ENCODE data around the gene EIF2B1. TPM values are rescaled to one million over a fixed set of nuclear protein-coding genes. Genes with fewer than 3 reads are reported as not detected.

Gene EIF2B1
- polyA plus RNA-seq, 12 donors, result 37.6 to 58.3 (median 48.6) TPM; not detected in 1

DNA sequence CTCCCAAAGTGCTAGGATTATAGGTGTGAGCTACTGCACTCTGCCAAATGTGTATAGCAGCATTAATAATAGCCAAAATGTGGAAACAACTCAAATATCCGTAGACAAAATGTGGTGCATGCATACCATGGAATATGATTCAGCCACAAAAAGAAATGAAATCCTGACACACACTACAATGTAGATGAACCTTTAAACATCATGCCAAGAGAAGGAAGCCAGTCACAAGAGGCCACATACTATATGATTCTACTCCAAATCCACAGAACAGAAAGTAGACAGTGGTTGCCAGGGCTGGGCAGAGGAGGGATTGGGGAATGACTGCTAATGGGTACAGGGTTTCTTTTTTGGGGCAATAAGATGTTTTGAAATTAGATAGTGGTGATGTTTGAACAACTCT is 56.9 kb downstream of the EIF2B1 start:
- no peak for DNase-seq

DNA sequence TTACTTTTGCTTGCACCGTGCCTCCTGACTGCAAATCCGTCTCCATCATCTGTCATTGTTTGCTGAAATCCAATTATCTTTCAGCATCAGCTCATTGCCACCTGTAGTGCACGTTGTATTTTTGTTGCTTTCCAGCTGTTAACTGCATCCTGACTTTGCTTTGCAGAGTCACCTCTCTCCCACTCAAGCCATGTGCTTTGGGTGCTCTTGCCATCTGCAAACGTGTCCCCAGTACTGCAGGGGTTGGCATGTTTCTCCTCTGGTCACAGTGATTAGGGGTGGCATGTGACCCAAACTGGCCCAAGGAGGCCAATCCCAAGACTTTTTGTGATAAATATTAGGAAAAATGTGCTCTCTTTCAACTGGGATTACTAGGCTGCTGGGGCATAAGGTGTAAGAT is 59.6 kb downstream of the EIF2B1 start:
- no peak for DNase-seq

DNA sequence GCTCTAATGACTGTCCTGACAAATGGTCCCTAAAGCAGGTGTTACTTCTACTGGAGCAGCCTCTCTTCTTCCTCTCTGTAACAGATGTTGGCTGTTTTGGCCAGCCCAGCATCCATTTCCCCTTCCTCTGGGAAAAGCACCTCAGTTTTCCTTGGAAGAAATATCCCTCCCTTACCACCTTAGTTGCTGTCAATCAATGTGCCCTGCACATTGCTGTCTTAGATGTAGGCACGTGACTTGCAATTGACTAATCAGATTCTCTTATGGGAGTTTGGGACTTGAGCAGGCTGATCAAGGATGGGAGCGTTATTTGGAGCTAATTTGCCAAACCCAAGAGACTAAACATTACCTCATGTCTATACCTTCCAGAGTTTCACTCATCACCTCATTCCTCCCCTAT is 61.1 kb downstream of the EIF2B1 start:
- DNase-seq, result no peak

DNA sequence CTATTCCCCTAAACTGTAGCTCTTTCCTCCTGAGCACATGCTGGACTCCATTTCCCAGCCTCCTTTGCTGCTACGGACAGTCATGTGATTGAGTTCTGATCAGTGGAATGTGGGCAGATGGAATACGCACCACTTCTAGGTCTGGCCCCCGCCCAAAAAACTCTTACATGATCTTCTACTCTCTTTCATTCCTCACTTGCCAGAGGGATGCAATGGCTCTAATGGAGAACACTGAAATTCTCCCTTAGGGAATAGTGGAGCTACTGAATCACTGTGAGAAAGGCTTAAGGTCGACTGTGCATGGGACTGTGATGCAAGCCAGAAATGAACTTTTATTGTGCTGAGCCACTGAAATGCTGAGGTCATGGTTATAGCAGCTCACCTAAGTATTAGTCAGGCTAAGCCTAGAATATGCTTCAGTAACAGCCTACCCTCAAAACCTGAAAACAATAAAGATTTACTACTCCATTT is 62.1 kb downstream of the EIF2B1 start:
- DNase-seq, result no peak

Other genes with a start within 250 kb of the EIF2B1 start
- gene KMT5A, start 249.6 kb downstream of the EIF2B1 start, polyA plus RNA-seq (ENCODE audit: insufficient read length in 12 of 12), result 100 to 1,000 TPM in 1 of 12 donors, 10 to 100 TPM in 11; 28.9 to 136 (median 38.1) TPM
- 1 to 10 TPM in 11 of 12 donors, not detected in 1; 1.1 to 3.2 (median 1.5) TPM for gene RILPL2, start 197.0 kb downstream of the EIF2B1 start, polyA plus RNA-seq (ENCODE audit: insufficient read length in 12 of 12)
- 10 to 100 TPM in 11 of 12 donors, not detected in 1; 23.8 to 43.5 (median 29.8) TPM for gene SNRNP35, start 175.5 kb downstream of the EIF2B1 start, polyA plus RNA-seq (ENCODE audit: insufficient read length in 12 of 12)
- gene RILPL1, start 100.0 kb downstream of the EIF2B1 start, polyA plus RNA-seq (ENCODE audit: insufficient read length in 12 of 12), result 100 to 1,000 TPM in 1 of 12 donors, 10 to 100 TPM in 11; 18.6 to 109 (median 28.3) TPM
- 100 to 1,000 TPM in 11 of 12 donors, not detected in 1; 149 to 217 (median 175) TPM for gene TMED2, start 49.1 kb downstream of the EIF2B1 start, polyA plus RNA-seq (ENCODE audit: insufficient read length in 12 of 12)
- 10 to 100 TPM in 11 of 12 donors, not detected in 1; 13.6 to 29.3 (median 18.7) TPM for gene DDX55, start 31.6 kb downstream of the EIF2B1 start, polyA plus RNA-seq (ENCODE audit: insufficient read length in 12 of 12)
- 100 to 1,000 TPM in 1 of 12 donors, 10 to 100 TPM in 11; 24.9 to 131 (median 31.2) TPM for gene GTF2H3, start 143 bp upstream of the EIF2B1 start, polyA plus RNA-seq (ENCODE audit: insufficient read length in 12 of 12)
- gene TCTN2, start 37.4 kb upstream of the EIF2B1 start, polyA plus RNA-seq (ENCODE audit: insufficient read length in 12 of 12), result 10 to 100 TPM in 4 of 12 donors, 1 to 10 TPM in 7, not detected in 1; 6.1 to 15.2 (median 8.2) TPM
- gene ATP6V0A2, start 78.7 kb upstream of the EIF2B1 start, polyA plus RNA-seq (ENCODE audit: insufficient read length in 12 of 12), result 10 to 100 TPM in 9 of 12 donors, 1 to 10 TPM in 2, not detected in 1; 8.4 to 27.3 (median 16.3) TPM
- gene DNAH10, start 128.6 kb upstream of the EIF2B1 start, polyA plus RNA-seq (ENCODE audit: insufficient read length in 12 of 12), result 1 to 10 TPM in 8 of 12 donors, under 1 TPM in 2, not detected in 2; 0.72 to 8.8 (median 1.8) TPM

All from muscle of arm (tissue), 12 donors.